Measurements from ENCODE around the gene DRC3. TPM values are rescaled to one million over a fixed set of nuclear protein-coding genes. Genes with fewer than 3 reads are reported as not detected.

Gene DRC3
- total and polyA plus RNA-seq, 2 donors (not counting 3 experiments of a cell fraction or from before 2014, with no cell fraction given), result 1.6 to 2.9 TPM

GRCh38 chr17:18040261-18040858 lies 67.7 kb downstream of the DRC3 start:
- no peak for TF ChIP-seq EZH2 (IDR thresholded peaks at IDR 0.05; ENCODE audit: borderline replicate concordance, low read depth, low read length, severe bottlenecking)
- TF ChIP-seq MAX (IDR thresholded peaks at IDR 0.05; ENCODE audit: insufficient read depth, insufficient read length), result no peak
- no peak for TF ChIP-seq JUN (IDR thresholded peaks at IDR 0.05; ENCODE audit: borderline replicate concordance, insufficient read depth, insufficient read length, low read depth)
- TF ChIP-seq POLR2AphosphoS5 (IDR thresholded peaks at IDR 0.05; ENCODE audit: insufficient read depth, low read depth, low read length), result no peak
- no peak for TF ChIP-seq GATA2 (IDR thresholded peaks at IDR 0.05; ENCODE audit: insufficient read depth, insufficient read length, low read depth, low read length)
- no peak for TF ChIP-seq FOS (IDR thresholded peaks at IDR 0.05; ENCODE audit: borderline replicate concordance, insufficient read depth, low read length)
- TF ChIP-seq POLR2A (IDR thresholded peaks at IDR 0.05; ENCODE audit: low read depth, low read length), result no peak
- no peak for TF ChIP-seq CTCF (IDR thresholded peaks at IDR 0.05; ENCODE audit: extremely low read depth in 1 of 2, insufficient read depth in 1 of 2, low read depth in 1 of 2, low read length in 2 of 2)
- TF ChIP-seq MYC (IDR thresholded peaks at IDR 0.05; ENCODE audit: low read depth, low read length), result no peak
- H4K20me1 ChIP-seq (replicated peaks; ENCODE audit: control insufficient read depth, extremely low read depth, insufficient read depth, low read length), result no peaks in the 10 kb centered on the region
- ChIA-PET POLR2A (no interaction called here), CTCF (no interaction called here)
- H3K9ac ChIP-seq (replicated peaks; ENCODE audit: extremely low read depth, insufficient read depth, low read length), result peak overlapping the region; percentile 44
- dilution Hi-C loops (cut with MboI; ENCODE audit: extremely low pct_ligation_motif_present, low sequenced_read_pairs) (loop anchor here (25.0 kb wide), 1 partner anchor 153 kb away; no protein-coding TSS in a partner anchor), intact Hi-C loops (cut with micrococcal nuclease) (no loop called here)
- no peak overlapping the region for H3K27ac ChIP-seq (ENCODE audit: insufficient read depth, low read depth, low read length)
- H2AFZ ChIP-seq (ENCODE audit: low read depth, low read length), result peak overlapping the region; percentile 80
- no peaks in the 10 kb centered on the region for H3K9me1 ChIP-seq (replicated peaks; ENCODE audit: control insufficient read depth, extremely low read depth, insufficient read depth, low read length)
- no peak for DNase-seq (ENCODE audit: low read depth, low spot score)
- H3K9me3 ChIP-seq (replicated peaks; ENCODE audit: control insufficient read depth, insufficient read depth, low read length), result no peaks in the 10 kb centered on the region
- H3K4me2 ChIP-seq (ENCODE audit: insufficient read depth, low read length), result peak overlapping the region; percentile 71
- FAIRE-seq, result no peak
- no peaks in the 10 kb centered on the region for H3K27me3 ChIP-seq (ENCODE audit: control insufficient read depth in 2 of 2, insufficient read depth in 2 of 2, low read length in 2 of 2)
- H3K36me3 ChIP-seq (ENCODE audit: control insufficient read depth in 2 of 2, extremely low read depth in 1 of 2, insufficient read depth in 2 of 2, low read length in 2 of 2), result no peaks in the 10 kb centered on the region
- BruUV-seq (replicated peaks), result no TSS peak
- peak overlapping the region; percentile 27 to 96 (median 45) for H3K4me3 ChIP-seq (replicated peaks in 1 of 3; ENCODE audit: insufficient read depth in 1 of 3, low read depth in 1 of 3, low read length in 3 of 3)
- H3K4me1 ChIP-seq (ENCODE audit: control insufficient read depth, extremely low read depth, insufficient read depth, low read length), result peaks cover 20% of the 10 kb centered on the region
- H3K79me2 ChIP-seq (ENCODE audit: control insufficient read depth, insufficient read depth, low read length), result peaks cover 12% of the 10 kb centered on the region
